ENCODE data around the gene LMCD1.

The LMCD1 gene

GRCh38 chr3:8619548-8619947 lies 117.9 kb downstream of the LMCD1 start:
- peak; percentile 40 to 49 for DNase-seq (ENCODE audit: low read depth in 2 of 2)

DNA sequence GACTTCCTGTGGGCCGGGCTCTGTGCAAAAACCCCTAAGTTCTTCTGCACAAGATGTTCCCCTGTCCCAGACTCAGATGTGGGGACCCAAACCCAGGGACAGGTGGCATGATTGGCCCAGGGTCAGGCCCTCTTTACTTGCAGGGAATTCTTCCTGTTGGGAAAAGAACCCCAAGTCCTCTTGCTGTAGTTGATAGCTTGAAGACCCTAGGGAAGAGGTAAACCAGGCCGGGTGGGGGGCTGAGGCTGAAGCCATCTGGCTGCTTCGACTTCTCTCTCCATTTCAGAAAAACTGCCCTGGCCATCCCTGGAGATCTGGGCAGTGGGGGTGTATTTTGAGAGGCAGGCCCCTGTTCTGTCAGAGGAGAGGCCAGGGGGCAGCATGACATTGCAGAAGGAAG lies 119.5 kb downstream of the LMCD1 start:
- DNase-seq (ENCODE audit: low read depth in 2 of 2): no peak

- peak; percentile 67 to 69 for DNase-seq (ENCODE audit: low read depth in 2 of 2)
Measured at GRCh38 chr3:8621872-8622271, 120.2 kb downstream of the LMCD1 start.

GRCh38 chr3:8622873-8623691 lies 121.5 kb downstream of the LMCD1 start:
- peak; percentile 41 to 47 for DNase-seq (ENCODE audit: low read depth in 2 of 2)

DNA sequence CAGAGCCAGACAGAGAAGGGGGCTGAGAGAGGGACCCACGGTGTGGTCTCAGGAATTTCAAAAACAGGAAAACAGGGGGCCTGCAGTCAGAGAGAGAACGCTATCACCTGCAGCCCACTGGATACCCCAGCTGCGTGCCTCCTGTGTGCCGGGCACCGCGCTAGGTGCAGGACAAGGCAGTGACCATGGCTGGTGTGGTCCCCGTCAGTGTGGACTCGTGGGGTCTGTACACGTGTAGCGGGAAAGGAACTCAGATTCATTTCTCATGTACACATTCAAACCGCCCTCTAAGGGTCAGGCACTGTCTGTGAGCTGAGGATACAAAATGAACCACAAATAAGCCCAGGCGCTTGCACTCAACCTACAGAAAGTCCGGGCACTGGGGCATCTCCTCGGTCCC lies 122.1 kb downstream of the LMCD1 start:
- no peak for DNase-seq (ENCODE audit: low read depth in 2 of 2)
